ENCODE data around the gene LTBP3. TPM values are rescaled to one million over a fixed set of nuclear protein-coding genes. Genes with fewer than 3 reads are reported as not detected.

LTBP3 gene
- total and polyA plus RNA-seq, 2 of the 4 experiments (the other 2 are of a cell fraction), result 6.6 to 145 TPM

GRCh38 chr11:65569973-65570918, 12.1 kb upstream of the LTBP3 start, which contains the start of gene ZNRD2 (continued):
- TF ChIP-seq POLR2A (IDR thresholded peaks at IDR 0.05; ENCODE audit: low read depth, low read length), result peak; percentile 73

GRCh38 chr11:65569164-65569972, 11.2 kb upstream of the LTBP3 start:
- H2BK20ac ChIP-seq (ENCODE audit: low read depth, low read length), result peak overlapping the region; percentile 30; the same call in 1 of the 2 replicates
- peak overlapping the region; percentile 90 for H2AK5ac ChIP-seq (ENCODE audit: low read depth, low read length)
- peak overlapping the region; percentile 98 for H2AFZ ChIP-seq (replicated peaks; ENCODE audit: low read length, poor library complexity)
- no peaks in the 10 kb centered on the region for H3K27me3 ChIP-seq (ENCODE audit: control insufficient read depth, insufficient read depth, low read length)
- peak overlapping the region; percentile 79 for H3K4me3 ChIP-seq (ENCODE audit: insufficient read depth, low read depth, low read length)
- peak overlapping the region; percentile 95 for H2AK9ac ChIP-seq (replicated peaks; ENCODE audit: low read depth, low read length, poor library complexity)
- H2BK120ac ChIP-seq (ENCODE audit: low read depth, low read length), result peak overlapping the region; percentile 30
- intact Hi-C loops (cut with micrococcal nuclease) (no loop called here), in situ Hi-C loops (cut with MboI; ENCODE audit: low sequenced_read_pairs) (no loop called here), dilution Hi-C loops (cut with HindIII; ENCODE audit: low sequenced_read_pairs, unreplicated experiment) (no loop called here)
- H3K4me1 ChIP-seq (ENCODE audit: control insufficient read depth, insufficient read depth, low read length), result peaks cover 14% of the 10 kb centered on the region
- ATAC-seq (ENCODE audit: low read depth) (peak; percentile 10), DNase-seq (no peak)
- peak overlapping the region; percentile 84 for H4K91ac ChIP-seq (ENCODE audit: insufficient read depth, low read depth, low read length)
- peaks cover 18 to 66% of the 10 kb centered on the region in 2 experiments for H3K79me1 ChIP-seq (ENCODE audit: low read depth in 1 of 2, low read length in 2 of 2)
- peaks cover 15% of the 10 kb centered on the region for H3K9me1 ChIP-seq (ENCODE audit: insufficient read depth, low read length)
- peak overlapping the region; percentile 82 to 98 for H4K8ac ChIP-seq (ENCODE audit: low read depth in 2 of 2, low read length in 2 of 2)
- peak overlapping the region; percentile 23 for H3K18ac ChIP-seq (ENCODE audit: low read depth, low read length)
- TF ChIP-seq RFX5 (IDR thresholded peaks at IDR 0.05; ENCODE audit: low read depth, low read length), result no peak
- no peak for TF ChIP-seq ELK1 (IDR thresholded peaks at IDR 0.05; ENCODE audit: borderline replicate concordance, low read depth, low read length)
- no peak for TF ChIP-seq RCOR1 (IDR thresholded peaks at IDR 0.05; ENCODE audit: insufficient replicate concordance, low read length)
- TF ChIP-seq FOS (IDR thresholded peaks at IDR 0.05; ENCODE audit: low read depth, low read length), result no peak
- TF ChIP-seq MAFK (IDR thresholded peaks at IDR 0.05; ENCODE audit: low read depth, low read length), result no peak
- TF ChIP-seq MXI1 (IDR thresholded peaks at IDR 0.05; ENCODE audit: borderline replicate concordance, low read depth, low read length), result no peak
- CTCF ChIA-PET, result interaction anchor here (1.1 kb wide), 1 partner anchor 28 kb away, joined by 9 read pairs; no protein-coding TSS in a partner anchor
- H4K20me1 ChIP-seq (ENCODE audit: insufficient read depth, low read length), result peaks cover 22% of the 10 kb centered on the region
- H3K23ac ChIP-seq (ENCODE audit: low read depth, low read length), result peak overlapping the region; percentile 96
- peak overlapping the region; percentile 95 for H3K14ac ChIP-seq (replicated peaks; ENCODE audit: low read depth, low read length)
- peak overlapping the region; percentile 85 for H2BK5ac ChIP-seq (ENCODE audit: low read depth, low read length, poor library complexity, severe bottlenecking)
- H3K4ac ChIP-seq (ENCODE audit: low read depth, low read length), result peak overlapping the region; percentile 94
- H2BK15ac ChIP-seq (ENCODE audit: low read depth, low read length), result peak overlapping the region; percentile 69; the same call in 1 of the 3 replicates
- WGBS, 2 experiments (ENCODE audit: extremely low coverage in 2 of 2, insufficient read length in 1 of 2), result 4% methylated on average over 11 of the region's 28 CpGs; no CpG with 5 or more reads in 1 of the 2 experiments
- POLR2A ChIA-PET (ENCODE audit: unreplicated experiment), result no interaction called here
- peak overlapping the region; percentile 83 for H3K9ac ChIP-seq (ENCODE audit: low read depth, low read length)
- H3K4me2 ChIP-seq (ENCODE audit: low read depth, low read length), result peak overlapping the region; percentile 77
- BruUV-seq (replicated peaks), result no TSS peak
- no peaks in the 10 kb centered on the region for H3K9me3 ChIP-seq (ENCODE audit: control insufficient read depth, insufficient read depth, low read length)
- H3K27ac ChIP-seq (ENCODE audit: insufficient read depth, low read length), result peak overlapping the region; percentile 78
- peak overlapping the region; percentile 96 for H3K56ac ChIP-seq (ENCODE audit: extremely low read depth, insufficient read depth, low read length)
- H4K5ac ChIP-seq (ENCODE audit: low read depth, low read length), result peak overlapping the region; percentile 90
- H3K36me3 ChIP-seq (ENCODE audit: control insufficient read depth, insufficient read depth, low read length), result 0 out of 2 replicates have a peak, but pooled peaks cover 1% of the 10 kb centered on the region

Measured in IMR-90 (cell line).